ENCODE measurements around the gene CALCR.

DNA sequence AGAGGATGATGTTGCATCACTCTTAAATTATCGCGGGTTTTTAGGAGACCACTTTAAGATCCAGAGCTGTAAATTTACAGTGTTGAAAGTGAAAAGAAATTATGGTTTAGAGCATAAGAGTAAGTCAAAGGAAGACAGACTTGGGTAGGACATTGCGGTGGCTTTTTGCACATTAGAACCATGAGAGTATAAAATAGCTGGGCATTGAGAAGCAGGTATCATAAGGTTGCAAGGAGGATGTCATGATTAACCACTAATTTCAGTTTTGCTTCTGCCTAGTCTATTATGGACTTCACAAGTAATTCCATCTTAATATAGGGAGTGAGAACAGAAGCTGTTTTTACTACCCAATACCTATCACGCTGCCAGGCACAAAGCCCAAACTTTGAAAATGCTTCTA is 57.7 kb downstream of the CALCR start:
- TF ChIP-seq, protein P1, sequence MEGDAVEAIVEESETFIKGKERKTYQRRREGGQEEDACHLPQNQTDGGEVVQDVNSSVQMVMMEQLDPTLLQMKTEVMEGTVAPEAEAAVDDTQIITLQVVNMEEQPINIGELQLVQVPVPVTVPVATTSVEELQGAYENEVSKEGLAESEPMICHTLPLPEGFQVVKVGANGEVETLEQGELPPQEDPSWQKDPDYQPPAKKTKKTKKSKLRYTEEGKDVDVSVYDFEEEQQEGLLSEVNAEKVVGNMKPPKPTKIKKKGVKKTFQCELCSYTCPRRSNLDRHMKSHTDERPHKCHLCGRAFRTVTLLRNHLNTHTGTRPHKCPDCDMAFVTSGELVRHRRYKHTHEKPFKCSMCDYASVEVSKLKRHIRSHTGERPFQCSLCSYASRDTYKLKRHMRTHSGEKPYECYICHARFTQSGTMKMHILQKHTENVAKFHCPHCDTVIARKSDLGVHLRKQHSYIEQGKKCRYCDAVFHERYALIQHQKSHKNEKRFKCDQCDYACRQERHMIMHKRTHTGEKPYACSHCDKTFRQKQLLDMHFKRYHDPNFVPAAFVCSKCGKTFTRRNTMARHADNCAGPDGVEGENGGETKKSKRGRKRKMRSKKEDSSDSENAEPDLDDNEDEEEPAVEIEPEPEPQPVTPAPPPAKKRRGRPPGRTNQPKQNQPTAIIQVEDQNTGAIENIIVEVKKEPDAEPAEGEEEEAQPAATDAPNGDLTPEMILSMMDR (IDR thresholded peaks at IDR 0.05; ENCODE audit: insufficient read depth, low read length): no peak
- TF ChIP-seq POLR2AphosphoS5 (IDR thresholded peaks at IDR 0.05; ENCODE audit: low read depth): no peak

Measured in HL-60 (cell line).